RWPE1 (cell line): ENCODE data around the gene LPAR1.

Experiments used
- CTCF ChIA-PET: fragments of 350-600 bp; sonication (Branson Sonifier 250); formaldehyde crosslinking; extraction: SDS; loops from one replicate; lab custom pipeline; 2021; lab: Yijun Ruan, JAX
- POLR2A ChIA-PET: fragments of 400-600 bp; formaldehyde crosslinking; extraction: SDS; loops from one replicate; lab custom pipeline; 2020; ENCODE audit warnings: antibody characterized with exemption; ENCODE audit not compliant: low non-redundant PET; lab: Yijun Ruan, JAX
- DNase-seq: peaks from one replicate; pipeline ENCODE4 v3.0.0; 2012; ENCODE audit warnings: low spot score
- H3K27ac ChIP-seq: fragments of 450-650 bp; 2 replicates; pipeline ENCODE4 v1.5.1; 2017
- TF ChIP-seq, protein P1 (sequence below): fragments of 450-650 bp; conservative IDR thresholded peaks from 2 replicates; pipeline ENCODE4 v1.5.1; 2017; ENCODE audit warnings: low read depth, mild to moderate bottlenecking

Gene LPAR1

DNA sequence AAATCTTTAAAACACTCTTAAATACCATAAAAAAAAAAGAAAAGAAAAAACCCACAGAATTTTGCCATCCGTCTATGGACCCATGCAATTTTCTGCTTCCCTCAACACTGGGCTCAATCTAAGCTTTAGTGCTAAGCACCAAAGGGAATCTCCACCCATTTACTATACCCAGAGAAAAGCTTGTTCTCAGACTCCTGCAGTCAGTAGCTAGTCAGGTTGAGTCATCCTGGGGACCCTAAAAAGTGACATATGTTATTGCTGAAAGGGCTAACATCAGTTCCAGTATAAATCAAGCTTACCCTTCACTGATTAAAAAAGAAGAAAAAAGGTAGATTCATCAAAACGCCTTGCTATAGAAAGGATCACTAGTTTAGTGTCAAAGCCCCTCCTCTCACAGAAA lies 192.1 kb downstream of the LPAR1 start:
- DNase-seq, result no peak
- ChIA-PET POLR2A (interaction anchor here (0.7 kb wide), 1 partner anchor 919 kb away, joined by 3 read pairs; no protein-coding TSS in a partner anchor), CTCF (interaction anchor here (0.5 to 0.7 kb wide), 3 partner anchors 73 to 1331 kb away, joined by 3 to 4 read pairs (median 4); no protein-coding TSS in a partner anchor)
- TF ChIP-seq, protein P1, sequence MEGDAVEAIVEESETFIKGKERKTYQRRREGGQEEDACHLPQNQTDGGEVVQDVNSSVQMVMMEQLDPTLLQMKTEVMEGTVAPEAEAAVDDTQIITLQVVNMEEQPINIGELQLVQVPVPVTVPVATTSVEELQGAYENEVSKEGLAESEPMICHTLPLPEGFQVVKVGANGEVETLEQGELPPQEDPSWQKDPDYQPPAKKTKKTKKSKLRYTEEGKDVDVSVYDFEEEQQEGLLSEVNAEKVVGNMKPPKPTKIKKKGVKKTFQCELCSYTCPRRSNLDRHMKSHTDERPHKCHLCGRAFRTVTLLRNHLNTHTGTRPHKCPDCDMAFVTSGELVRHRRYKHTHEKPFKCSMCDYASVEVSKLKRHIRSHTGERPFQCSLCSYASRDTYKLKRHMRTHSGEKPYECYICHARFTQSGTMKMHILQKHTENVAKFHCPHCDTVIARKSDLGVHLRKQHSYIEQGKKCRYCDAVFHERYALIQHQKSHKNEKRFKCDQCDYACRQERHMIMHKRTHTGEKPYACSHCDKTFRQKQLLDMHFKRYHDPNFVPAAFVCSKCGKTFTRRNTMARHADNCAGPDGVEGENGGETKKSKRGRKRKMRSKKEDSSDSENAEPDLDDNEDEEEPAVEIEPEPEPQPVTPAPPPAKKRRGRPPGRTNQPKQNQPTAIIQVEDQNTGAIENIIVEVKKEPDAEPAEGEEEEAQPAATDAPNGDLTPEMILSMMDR, result no peak
- H3K27ac ChIP-seq, result no peak overlapping the region

DNA sequence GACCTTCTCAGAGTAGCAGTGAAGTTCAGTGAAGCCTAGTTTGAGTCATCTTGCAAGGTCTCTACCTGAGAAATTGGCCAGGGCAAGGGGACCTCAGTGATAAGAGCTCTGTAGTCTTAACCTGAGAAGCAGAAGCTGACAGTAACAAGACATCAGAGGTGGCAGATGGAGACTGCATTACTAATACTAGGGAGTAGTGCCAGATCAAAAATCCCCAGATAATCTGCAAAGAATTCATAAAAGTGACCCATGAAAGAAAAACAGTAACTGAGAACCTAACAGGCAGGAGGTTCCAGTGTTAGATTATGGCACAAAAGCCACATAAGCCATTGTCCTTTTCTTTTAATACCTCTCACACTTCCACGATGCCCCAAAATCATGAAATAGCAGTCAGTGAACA lies 194.1 kb downstream of the LPAR1 start:
- POLR2A ChIA-PET, result no interaction called here
- DNase-seq, result no peak
- CTCF ChIA-PET, result no interaction called here

DNA sequence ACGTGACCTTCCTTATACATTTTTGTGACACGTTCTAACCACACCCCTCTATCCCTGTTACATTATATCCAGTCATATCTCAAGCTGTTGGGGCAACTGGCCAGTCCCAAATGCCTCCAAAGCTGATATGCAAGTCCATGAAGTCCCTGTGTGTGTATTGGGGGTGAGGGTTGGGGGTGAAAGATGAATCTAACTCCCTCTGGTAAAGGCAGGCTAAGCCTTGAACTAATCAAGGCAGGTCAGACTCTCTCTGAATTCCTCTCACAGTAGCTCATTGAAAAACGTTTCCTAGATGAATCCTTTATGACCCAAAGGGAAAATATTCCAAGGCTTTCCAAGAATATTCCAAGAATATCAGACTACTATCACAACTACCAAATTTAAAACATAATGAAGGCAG lies 195.3 kb downstream of the LPAR1 start:
- no peak for DNase-seq
- TF ChIP-seq, protein P1, result no peak
- H3K27ac ChIP-seq, result no peak overlapping the region
- ChIA-PET POLR2A (no interaction called here), CTCF (no interaction called here)

More for the DNA sequence above, 194.1 kb downstream of the LPAR1 start:
- no peak overlapping the region for H3K27ac ChIP-seq
- TF ChIP-seq, protein P1, result no peak

DNA sequence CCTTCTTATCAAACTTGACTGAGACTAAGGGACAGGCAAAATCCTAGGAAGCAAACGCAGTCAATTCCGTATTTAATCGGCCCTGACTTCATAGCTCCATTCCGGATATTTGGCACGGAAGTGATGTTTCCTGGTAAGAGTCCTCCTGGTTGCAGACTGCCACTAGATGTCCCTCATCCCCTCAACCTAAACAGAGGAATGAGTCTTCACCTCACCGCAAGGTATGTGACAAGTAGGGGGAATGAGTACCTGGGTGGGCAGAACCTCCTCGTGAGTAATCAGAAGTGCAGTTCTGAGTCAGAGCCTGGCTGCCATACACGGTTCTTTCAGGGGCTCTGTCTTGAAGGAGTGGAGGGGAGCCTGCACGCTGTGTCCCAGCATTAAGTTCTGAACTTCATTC lies 196.1 kb downstream of the LPAR1 start:
- CTCF ChIA-PET, result no interaction called here
- no peak for DNase-seq

DNA sequence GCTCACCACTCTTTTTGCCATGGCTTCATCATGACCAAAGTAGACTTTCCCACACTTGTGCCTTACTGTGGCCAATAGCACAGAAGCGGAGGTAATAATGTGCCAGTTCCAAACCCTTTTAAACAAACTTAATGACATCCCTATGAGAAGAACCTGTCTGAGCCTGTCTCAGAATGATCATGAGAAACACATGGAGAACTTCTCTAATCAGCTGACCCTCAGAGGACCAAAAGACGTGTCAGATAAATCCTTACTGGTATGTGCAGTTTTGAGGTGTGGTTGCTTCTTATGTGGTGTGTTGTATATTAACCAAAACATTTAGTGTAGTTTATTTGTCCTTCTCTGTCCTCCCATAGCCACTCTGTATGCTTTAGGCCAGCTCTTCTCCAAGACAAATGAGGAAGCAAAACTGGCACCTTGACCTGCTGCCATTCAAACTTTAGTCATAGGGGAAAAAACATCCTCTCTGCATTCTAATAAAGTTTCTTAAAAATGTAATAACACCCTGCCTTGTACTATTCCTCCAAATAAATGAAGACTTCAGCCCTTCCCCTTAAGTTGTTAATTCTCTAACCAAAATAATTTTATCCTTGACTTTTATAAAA lies 200.8 kb downstream of the LPAR1 start:
- no peak for DNase-seq
- H3K27ac ChIP-seq, result no peak overlapping the region
- TF ChIP-seq, protein P1, result no peak
- ChIA-PET CTCF (interaction anchor here (1.1 kb wide), 1 partner anchor 199 kb away, joined by 4 read pairs; no protein-coding TSS in a partner anchor), POLR2A (no interaction called here)

More for the DNA sequence above, 196.1 kb downstream of the LPAR1 start:
- POLR2A ChIA-PET, result no interaction called here
- no peak overlapping the region for H3K27ac ChIP-seq
- TF ChIP-seq, protein P1, result no peak

DNA sequence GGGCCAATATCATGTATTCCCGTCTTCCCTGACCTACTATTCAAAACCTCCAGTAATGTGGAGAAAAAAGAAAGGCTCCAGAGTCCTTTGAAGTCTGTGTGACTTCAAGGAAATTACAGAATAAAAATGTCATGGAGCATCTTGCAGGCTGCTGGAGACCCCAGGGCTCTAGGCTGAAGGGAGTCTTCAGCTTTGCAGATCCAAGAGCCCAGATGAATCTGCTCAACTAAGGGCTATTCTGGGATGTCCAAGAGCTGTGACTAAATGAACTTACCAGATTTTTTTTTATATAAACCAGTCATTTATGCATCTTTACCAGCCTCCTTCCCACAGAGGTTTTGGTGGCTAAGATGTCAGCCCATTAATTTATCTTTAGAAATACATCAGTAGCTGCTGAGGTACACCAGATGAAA lies 202.4 kb downstream of the LPAR1 start:
- ChIA-PET POLR2A (no interaction called here), CTCF (no interaction called here)
- TF ChIP-seq, protein P1, result no peak
- no peak overlapping the region for H3K27ac ChIP-seq
- DNase-seq, result no peak
